CD4-positive, alpha-beta T cell treated with Interferon gamma for 1 hour (primary cell): ENCODE results near the gene TCTN1.
A peak's percentile ranks its signal among the peaks of the same experiment; 100 is the strongest.
"Not testable (repeated sequence)": the region's sequence is repeated elsewhere in the genome, so short reads cannot be mapped to it uniquely, and the experiment has no call there.

Experiments
- DNase-seq: peaks from one replicate; pipeline ENCODE4 v3.0.0-alpha.2; 2020

Gene TCTN1

DNA sequence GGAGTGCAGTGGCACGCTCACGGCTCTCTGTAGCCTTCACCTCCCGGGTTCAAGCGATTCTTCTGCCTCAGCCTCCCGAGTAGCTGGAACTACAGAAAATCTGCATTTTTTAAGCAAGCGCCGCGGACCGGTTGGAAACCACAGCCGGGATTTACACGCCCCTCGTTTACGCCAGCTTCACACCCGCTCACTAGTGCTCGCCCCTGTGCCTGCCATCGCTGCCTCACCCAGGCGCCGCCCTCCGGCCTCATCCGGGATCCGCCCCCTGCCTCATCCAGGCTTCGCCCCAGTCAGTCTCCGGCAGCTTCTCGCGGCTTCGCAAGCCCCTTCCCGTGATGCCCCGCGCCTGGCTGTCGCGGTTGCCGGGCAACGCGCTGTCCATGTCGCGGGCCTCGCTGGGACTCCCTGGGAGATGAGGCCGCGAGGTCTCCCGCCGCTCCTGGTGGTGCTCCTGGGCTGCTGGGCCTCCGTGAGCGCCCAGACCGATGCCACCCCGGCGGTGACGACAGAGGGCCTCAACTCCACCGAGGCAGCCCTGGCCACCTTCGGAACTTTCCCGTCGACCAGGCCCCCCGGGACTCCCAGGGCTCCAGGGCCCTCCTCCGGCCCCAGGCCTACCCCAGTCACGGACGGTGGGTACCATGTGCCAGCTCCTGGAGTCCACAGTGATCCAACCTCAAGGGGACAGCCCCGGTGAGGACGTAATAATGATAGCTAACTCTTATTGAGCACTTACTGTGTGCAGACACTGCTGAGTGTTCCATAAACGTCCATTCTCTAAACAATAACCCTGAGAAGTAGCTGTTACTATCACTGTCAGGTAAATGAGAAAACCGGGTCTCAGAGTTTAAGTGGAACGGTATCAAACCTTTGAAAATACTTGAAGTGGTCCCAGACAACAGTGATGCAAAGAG, at the start of gene TCTN1:
TCTN1 (plus strand) TSS at position 359 of the 914 bp plus-strand sequence; CDS start at position 413, 54 bp downstream.
- peak; percentile 95 for DNase-seq

- DNase-seq: no peak
Observed at GRCh38 chr12:110564471-110564991, 49.4 kb upstream of the TCTN1 start.

GRCh38 chr12:110565894-110566871, 47.7 kb upstream of the TCTN1 start:
- no peak for DNase-seq

GRCh38 chr12:110566993-110567392, 46.9 kb upstream of the TCTN1 start:
- no peak for DNase-seq

DNA sequence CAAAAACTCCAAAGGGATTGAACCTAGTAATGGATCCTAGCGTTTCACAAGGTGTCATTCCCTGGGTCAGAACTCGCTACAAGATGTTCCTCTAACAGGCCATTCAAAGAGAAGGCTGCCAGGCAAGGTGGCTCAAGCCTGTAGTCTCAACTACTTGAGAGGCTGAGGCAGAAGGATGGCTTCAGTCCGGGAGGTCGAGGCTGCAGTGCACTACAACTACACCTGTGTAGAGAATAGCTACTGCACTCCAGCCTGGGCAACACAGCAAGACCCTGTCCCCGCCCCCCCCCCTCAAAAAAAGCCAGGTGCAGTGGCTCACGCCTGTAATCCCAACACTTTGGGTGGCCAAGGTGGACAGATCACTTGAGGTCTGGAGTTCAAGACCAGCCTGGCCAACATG, 45.2 kb upstream of the TCTN1 start:
- DNase-seq: no peak

GRCh38 chr12:110569838-110570237, 44.1 kb upstream of the TCTN1 start:
- not testable (repeated sequence) for DNase-seq

DNA sequence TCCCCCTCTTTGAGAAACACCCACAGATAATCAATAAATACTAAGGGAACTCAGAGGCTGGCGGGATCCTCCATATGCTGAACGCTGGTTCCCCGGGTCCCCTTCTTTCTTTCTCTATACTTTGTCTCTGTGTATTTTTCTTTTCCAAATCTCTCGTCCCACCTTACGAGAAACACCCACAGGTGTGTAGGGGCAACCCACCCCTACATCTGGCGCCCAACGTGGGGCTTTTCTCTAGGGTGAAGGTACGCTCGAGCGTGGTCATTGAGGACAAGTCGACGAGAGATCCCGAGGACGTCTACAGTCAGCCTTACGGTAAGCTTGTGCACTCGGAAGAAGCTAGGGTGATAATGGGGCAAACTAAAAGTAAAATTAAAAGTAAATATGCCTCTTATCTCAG, 43.1 kb upstream of the TCTN1 start:
- DNase-seq: not testable (repeated sequence)

DNA sequence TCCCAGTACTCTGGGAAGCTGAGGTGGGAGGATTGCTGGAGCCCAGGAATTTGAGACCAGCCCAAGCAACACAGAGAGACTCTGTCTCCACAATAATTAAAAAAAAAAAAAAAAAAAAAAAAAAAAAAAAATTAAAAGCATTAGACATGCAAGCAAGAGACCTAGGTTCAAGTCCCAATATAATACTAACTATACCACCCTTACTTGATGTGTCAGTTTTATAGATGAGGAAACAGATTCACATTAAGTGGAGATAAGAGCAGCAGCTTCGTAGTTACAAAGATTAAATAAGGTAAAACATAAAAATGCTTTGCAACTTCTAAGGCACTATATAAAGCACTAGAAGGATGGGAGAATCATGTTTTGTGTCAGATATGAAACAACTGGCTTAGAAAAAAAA, 39.9 kb upstream of the TCTN1 start:
- no peak for DNase-seq

DNA sequence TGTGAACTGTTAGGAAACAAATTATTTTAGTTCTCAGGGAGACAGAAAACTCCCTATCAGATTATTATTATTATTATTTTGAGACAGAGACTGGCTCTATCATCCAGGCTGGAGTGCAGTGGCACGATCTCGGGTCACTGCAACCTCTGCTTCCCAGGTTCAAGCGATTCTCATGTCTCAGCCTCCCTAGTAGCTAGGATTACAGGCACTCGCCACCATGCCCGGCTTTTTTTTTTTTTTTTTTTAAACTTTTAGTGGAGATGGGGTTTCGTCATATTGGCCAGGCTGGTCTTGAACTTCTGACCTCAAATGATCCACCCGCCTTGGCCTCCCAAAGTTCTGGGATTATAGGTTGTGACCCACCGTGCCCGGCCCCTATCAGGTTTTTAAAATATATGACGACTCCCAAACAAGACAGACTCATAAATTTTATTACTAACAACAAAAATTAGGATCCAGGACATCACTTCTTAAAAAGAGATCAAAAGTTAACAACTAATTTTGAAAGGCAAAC, 39.2 kb upstream of the TCTN1 start:
- DNase-seq: not testable (repeated sequence)

DNA sequence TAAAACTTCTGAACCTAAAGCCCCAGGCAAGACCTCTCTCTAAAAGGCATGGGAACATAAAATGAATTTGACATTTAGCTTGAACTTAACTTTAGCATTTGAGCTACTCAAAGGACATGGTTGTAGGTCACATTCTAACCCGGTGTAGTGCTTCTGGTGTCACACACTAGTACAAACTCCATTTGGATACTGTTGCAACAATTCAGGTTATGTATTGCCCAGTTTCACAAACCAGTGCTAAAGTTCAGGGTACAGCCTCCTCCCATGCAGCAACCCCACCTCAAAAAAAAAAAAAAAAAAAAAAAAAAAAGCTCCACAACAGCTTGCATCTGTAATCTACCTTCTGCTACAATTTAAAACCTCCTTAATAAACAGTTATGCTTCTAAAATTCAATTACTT, 38.6 kb upstream of the TCTN1 start:
- DNase-seq: no peak

GRCh38 chr12:110576504-110576903, 37.4 kb upstream of the TCTN1 start:
- no peak for DNase-seq

DNA sequence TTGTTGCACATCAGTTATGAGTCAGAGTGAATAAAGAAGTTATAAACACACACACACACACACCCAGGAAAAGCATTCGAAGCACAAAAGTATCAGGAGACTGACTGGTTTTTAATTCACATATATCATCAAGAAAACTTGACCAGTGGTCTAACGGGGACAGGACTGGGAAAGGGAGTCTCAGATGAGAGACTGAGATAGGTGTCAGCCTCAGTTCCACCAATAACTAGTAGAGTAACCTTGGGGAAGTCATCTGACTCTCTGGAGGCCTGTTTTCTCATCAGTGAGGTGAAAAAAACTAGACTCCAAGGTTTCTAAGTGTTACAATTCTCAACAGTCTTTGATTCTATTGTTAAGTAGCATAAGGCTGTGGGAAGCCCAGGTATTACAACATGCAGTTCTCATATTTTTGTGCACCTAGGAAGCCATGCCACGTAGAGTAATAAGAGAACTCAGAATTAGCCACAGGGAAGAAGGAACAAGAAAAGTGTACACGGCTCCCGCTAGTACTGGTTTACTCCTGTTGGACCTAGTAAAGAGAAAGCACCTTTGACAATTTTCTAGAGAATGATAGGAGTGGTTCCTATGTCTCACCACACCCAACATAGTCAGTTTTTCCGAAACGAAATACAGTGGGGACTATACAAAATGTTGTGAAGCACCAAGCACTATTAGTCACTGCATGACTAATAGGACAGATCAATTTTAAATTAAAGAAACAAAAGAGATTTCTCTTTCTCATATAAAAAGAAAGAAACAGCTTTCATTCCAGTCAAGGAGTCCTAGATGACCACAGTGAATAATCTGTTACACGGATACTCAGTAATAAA, 35.9 kb upstream of the TCTN1 start:
- DNase-seq: no peak

GRCh38 chr12:110578694-110579534, 35.0 kb upstream of the TCTN1 start:
- no peak for DNase-seq

DNA sequence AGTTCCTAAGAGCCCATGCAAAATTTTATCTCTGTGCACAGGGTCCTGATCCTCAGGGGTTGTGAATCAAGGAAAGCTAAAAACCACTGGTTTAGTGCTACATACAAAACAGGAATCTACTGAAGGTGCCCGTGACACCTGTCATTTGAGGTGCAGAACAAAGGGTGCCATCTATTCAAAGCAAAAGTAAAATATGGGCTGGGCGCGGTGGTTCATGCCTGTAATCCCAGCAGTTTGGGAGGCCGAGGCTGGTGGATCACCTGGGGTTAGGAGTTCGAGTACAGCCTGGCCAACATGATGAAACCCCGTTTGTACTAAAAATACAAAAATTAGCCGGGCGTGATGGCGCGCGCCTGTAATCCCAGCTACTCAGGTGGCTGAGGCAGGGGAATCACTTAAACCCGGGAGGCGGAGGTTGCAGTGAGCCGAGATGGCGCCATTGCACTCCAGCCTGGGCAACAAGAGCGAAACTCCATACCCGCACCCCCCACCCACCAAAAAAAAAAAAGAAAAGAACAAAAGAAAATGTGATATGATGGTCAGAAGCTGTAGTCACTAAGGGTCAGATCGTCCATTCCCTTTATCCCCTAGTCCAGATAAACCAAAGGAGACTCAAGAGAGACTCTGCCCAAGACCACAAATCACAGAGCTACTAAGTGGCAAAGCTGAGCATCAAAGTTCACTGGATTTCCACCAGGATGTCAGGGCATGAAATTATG, 34.2 kb upstream of the TCTN1 start:
- DNase-seq: no peak

DNA sequence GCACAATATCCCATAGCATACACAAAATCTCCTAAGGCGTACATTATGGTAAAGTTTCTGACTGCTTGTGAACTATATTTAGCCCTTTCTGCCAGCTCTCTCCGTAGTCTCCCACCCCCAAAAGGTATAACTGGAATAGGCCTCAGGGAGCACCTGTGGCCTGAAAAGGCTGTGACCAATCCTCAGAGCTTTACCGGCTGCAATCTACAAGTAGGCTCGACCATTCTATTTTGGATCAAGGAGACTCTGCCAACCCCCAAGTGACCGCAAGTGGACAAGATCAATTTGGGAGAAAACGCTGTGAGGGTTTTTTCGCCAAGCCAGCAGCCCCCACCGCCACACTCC, 32.0 kb upstream of the TCTN1 start:
- no peak for DNase-seq

- peak; percentile 84 for DNase-seq
Observed at GRCh38 chr12:110582276-110583136, 31.4 kb upstream of the TCTN1 start.

GRCh38 chr12:110583137-110584059, 30.5 kb upstream of the TCTN1 start, which contains the start of gene PPTC7:
TSS of gene PPTC7 (minus strand) at chr12:110583318. CDS start at chr12:110583031, 287 bp downstream.
- peak; percentile 96 for DNase-seq

GRCh38 chr12:110585231-110585799, 28.6 kb upstream of the TCTN1 start:
- peak; percentile 40 for DNase-seq
